NOMO-1 treated with dmso at 0.1 percent for 144 hours (cell line): ENCODE data around the gene LAGE3.

Experiments
- DNase-seq: peaks from one replicate; lab custom pipeline; 2025; ENCODE audit not compliant: unreplicated experiment; lab: John Stamatoyannopoulos, UW

The LAGE3 gene

DNA sequence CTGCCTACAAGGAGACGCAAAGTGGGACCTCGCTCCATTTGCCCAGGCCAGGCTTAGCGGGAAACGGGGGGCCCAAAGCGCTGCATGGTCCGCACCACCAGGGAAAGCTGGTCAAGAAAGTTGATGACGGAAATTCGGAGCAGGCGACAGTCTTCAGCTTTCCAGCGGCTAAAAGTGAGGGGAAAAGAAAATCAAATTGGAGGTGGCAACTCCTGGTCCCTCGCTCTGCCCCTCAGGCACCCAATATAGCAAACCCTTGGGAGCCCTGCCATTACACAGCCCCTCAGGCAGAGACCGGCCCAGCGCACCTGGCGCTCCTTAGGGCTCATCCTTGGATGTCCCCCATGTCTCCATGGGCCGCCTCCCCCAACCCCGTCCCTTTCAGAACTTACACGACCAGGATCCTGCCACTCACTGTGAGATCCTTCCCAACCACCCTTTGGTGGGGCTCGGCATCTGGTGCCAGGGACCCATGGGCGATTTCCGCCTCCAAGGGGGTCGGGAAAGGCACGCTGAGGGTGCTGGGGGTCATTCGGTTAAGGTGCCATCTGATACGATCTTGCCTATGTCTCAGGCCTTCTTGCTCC, 1.1 kb downstream of the LAGE3 start:
- no peak for DNase-seq

DNA sequence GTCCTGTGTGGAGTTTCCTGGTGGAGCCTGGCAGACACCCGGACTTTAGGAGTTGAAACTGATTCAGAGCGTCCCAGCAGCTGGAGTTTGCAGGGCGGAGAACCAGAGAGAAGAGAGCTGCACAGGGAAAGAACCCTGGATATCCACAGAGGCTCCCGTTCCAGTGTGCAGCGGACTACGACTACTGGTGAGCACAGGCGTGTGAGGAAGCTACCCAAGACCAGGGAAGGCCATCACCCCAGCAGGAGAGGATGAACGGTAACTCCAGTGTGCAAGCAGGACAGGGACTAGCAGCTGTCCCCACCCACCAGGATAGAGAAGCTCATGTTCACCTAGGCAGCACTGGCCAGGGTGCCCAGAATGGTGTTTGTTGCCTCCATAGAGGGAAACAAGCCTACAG, 2.3 kb downstream of the LAGE3 start:
- no peak for DNase-seq

DNA sequence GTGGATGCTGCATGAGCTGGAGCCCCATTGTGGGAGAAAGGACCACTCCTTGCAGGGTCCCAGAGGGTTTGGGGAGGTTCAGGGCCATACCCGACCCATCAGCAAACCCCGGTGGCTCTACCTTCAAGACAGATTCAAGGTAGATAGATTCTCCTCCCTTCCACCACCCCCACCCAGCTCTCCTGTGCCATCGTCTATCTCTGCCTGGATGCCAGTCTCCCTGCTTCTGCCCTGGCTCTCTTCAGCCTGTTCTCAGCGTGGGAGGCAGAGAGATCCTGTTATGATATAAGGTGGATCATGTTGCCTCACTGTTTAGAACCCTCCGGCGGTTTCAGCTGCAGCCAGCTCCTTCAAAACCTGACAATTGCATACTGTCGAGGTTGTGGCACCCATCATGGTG, 5.4 kb downstream of the LAGE3 start:
- no peak for DNase-seq

GRCh38 chrX:154472685-154473632, 6.1 kb downstream of the LAGE3 start:
- no peak for DNase-seq

GRCh38 chrX:154471839-154472684, 7.0 kb downstream of the LAGE3 start:
- no peak for DNase-seq

- DNase-seq, result no peak
Measured at GRCh38 chrX:154470914-154471568, 8.0 kb downstream of the LAGE3 start.

DNA sequence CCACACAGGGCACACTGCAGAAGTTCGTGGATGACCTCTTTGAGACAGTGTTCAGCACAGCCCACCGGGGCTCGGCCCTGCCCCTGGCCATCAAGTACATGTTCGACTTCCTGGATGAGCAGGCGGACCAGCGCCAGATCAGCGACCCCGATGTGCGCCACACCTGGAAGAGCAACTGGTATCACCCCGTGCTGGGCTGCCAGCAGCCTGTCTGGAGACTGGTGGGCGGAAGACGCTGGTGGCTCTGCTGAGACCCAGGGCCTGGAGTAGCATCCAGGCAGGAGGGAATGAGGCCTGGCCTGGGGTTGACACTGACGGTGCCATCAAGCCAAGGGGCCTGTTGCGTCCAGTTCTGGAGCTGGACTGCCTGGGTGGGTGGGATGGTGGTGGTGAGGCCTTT, 8.6 kb downstream of the LAGE3 start:
- DNase-seq, result no peak

- DNase-seq, result no peak
Measured at GRCh38 chrX:154469880-154470279, 9.2 kb downstream of the LAGE3 start.

DNA sequence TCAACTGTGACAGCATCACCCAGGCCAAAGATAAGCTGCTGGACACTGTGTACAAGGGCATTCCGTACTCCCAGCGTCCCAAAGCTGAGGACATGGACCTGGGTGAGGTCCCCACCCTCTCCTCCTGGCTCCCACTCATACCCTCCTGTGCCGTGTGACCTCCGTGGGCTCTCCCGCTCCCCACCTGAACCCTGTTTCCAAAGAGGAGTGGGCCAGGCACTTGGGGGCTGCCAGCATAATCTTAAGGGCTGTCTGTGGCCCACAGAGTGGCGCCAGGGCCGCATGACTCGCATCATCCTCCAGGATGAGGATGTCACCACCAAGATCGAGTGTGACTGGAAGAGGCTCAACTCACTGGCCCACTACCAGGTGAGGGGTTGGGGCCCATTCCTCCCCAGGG, 10.0 kb downstream of the LAGE3 start:
- DNase-seq, result no peak

- DNase-seq, result no peak
Measured at GRCh38 chrX:154468217-154468616, 10.9 kb downstream of the LAGE3 start.

DNA sequence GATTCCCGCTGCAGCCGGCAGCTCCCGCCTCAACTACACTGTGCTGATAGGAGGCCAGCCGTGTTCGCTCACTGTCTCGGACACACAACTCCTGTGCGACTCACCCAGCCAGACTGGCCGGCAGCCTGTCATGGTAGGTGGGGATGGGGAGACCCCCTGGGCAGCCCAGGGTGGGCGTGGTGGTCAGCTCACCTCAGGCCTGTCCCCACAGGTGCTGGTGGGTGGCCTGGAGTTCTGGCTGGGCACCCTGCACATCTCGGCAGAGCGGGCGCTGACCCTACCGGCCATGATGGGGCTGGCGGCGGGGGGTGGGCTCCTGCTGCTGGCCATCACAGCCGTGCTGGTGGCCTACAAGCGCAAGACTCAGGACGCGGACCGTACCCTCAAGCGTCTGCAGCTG, 11.5 kb downstream of the LAGE3 start:
- no peak for DNase-seq

DNA sequence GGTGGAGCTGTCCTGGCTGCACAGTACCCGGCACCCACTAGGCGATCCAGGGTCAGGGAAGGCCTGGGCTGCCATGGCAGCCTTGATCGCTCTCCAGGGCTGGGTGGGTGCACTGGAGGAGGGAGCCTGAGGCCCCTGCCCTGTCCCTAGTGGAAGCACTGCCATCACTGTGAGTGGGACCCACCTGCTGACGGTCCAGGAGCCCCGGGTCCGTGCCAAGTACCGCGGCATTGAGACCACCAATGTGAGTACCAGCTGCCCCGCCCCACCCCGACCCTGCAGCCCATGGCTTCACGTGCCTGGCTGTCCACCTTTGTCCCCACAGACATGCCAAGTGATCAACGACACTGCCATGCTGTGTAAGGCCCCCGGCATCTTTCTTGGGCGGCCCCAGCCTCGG, 12.2 kb downstream of the LAGE3 start:
- no peak for DNase-seq

DNA sequence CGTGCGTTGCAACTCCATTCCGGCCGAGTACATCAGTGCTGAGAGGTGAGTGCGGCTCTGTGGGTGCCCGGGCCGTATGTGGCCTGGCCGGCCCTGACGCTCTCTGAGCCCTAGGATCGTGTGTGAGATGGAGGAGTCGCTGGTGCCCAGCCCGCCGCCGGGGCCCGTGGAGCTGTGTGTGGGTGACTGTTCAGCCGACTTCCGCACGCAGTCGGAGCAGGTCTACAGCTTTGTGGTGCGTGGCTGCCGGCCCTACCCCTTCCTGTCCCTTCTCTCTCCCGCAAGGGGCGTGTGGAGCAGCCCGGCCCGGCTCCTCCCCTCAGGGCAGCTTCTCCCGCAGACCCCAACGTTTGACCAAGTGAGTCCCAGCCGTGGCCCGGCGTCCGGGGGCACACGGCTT, 13.0 kb downstream of the LAGE3 start:
- no peak for DNase-seq

DNA sequence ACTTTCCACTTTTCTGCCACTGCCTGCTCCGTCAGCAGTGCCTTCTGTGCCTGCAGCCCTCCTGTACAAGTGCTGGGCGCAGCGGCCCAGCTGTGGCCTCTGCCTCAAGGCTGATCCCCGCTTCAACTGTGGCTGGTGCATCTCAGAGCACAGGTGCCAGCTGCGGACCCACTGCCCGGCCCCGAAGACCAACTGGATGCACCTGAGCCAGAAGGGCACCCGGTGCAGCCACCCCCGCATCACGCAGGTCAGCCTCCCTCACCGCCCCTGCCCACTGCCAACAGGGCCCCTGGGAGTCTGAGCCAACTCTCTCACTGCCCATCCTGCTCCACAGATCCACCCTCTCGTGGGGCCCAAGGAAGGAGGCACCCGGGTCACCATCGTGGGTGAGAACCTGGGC, 13.5 kb downstream of the LAGE3 start:
- no peak for DNase-seq

DNA sequence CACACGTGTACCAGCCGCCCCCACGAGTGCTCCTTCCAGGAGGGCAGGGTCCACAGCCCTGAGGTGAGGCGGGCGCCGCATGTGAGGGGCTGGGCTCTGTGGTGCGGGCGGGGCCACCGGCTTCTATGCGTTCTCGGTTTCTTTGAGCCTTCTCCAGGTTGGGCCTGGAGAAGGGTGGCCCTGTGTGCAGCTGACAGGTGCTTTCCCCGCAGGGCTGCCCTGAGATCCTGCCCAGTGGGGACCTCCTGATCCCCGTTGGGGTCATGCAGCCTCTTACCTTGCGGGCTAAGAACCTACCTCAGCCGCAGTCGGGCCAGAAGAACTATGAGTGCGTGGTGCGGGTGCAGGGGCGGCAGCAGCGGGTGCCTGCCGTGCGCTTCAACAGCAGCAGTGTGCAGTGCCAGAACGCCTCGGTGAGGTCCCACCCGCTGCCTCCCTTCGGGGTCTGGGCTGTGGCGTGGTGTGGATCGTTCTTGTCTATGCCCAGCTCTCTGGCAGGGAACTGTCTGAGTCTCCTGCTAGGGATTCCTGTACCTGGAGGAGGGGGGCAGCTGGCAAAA, 14.2 kb downstream of the LAGE3 start:
- DNase-seq, result no peak

GRCh38 chrX:154463611-154464220, 15.4 kb downstream of the LAGE3 start:
- no peak for DNase-seq

GRCh38 chrX:154462396-154462795, 16.7 kb downstream of the LAGE3 start:
- no peak for DNase-seq

- DNase-seq, result no peak
Measured at GRCh38 chrX:154460326-154460725, 18.8 kb downstream of the LAGE3 start.

- DNase-seq, result no peak
Measured at GRCh38 chrX:154459832-154460231, 19.2 kb downstream of the LAGE3 start.
